CD4-positive, alpha-beta T cell treated with Interferon alpha-2 for 1 hour (primary cell): Measurements from ENCODE around the gene KRT40.
"Not testable (repeated sequence)": the region's sequence is repeated elsewhere in the genome, so short reads cannot be mapped to it uniquely, and the experiment has no call there.

Experiments
- DNase-seq, 2 donors: peaks; one replicate each; pipeline ENCODE4 v3.0.0-alpha.2; 2020 to 2022

The KRT40 gene

GRCh38 chr17:40984226-40984625 is at the start of gene KRT40:
KRT40 (minus strand) TSS chr17:40984326; CDS start chr17:40984273, 53 bp downstream.
- DNase-seq = no peak

GRCh38 chr17:41029633-41030245 is 45.6 kb upstream of the KRT40 start, which contains the start of gene KRTAP1-4:
KRTAP1-4 (minus strand) TSS chr17:41030195; CDS start chr17:41030078, 117 bp downstream.
- DNase-seq = no peak

GRCh38 chr17:41026715-41027471 is 42.8 kb upstream of the KRT40 start, which contains the start of gene KRTAP1-5:
KRTAP1-5 (minus strand) TSS chr17:41027208; CDS start chr17:41027155, 53 bp downstream.
- no peak for DNase-seq

- no peak for DNase-seq
Observed at GRCh38 chr17:41024697-41025096, 40.6 kb upstream of the KRT40 start.

GRCh38 chr17:41020336-41020735 is 36.2 kb upstream of the KRT40 start:
- no peak for DNase-seq

- no peak for DNase-seq
Observed at GRCh38 chr17:41019415-41019814, 35.3 kb upstream of the KRT40 start.

GRCh38 chr17:41018541-41018940 is 34.4 kb upstream of the KRT40 start:
- no peak for DNase-seq

GRCh38 chr17:41016578-41017215 is 32.6 kb upstream of the KRT40 start:
- no peak for DNase-seq

- no peak for DNase-seq
Observed at GRCh38 chr17:41015454-41015853, 31.3 kb upstream of the KRT40 start.

GRCh38 chr17:41013606-41014005 is 29.5 kb upstream of the KRT40 start:
- DNase-seq = no peak

GRCh38 chr17:41013181-41013580 is 29.1 kb upstream of the KRT40 start:
- no peak for DNase-seq

GRCh38 chr17:41012326-41013120 is 28.4 kb upstream of the KRT40 start:
- no peak for DNase-seq

- no peak for DNase-seq
Observed at GRCh38 chr17:41010441-41010840, 26.3 kb upstream of the KRT40 start.

- DNase-seq = no peak
Observed at GRCh38 chr17:41009936-41010335, 25.8 kb upstream of the KRT40 start.

GRCh38 chr17:41009301-41009760 is 25.2 kb upstream of the KRT40 start:
- DNase-seq = no peak

GRCh38 chr17:41008811-41009210 is 24.7 kb upstream of the KRT40 start, which contains the start of gene KRTAP3-1:
KRTAP3-1 (minus strand) TSS chr17:41009128; CDS start chr17:41009074, 54 bp downstream.
- no peak for DNase-seq

- DNase-seq = no peak
Observed at GRCh38 chr17:41004397-41004796, 20.3 kb upstream of the KRT40 start.

- no peak for DNase-seq
Observed at GRCh38 chr17:41003926-41004325, 19.8 kb upstream of the KRT40 start.

GRCh38 chr17:41002814-41003213 is 18.7 kb upstream of the KRT40 start:
- no peak for DNase-seq

- DNase-seq = no peak
Observed at GRCh38 chr17:41001795-41002194, 17.7 kb upstream of the KRT40 start.

GRCh38 chr17:40999563-40999962 is 15.4 kb upstream of the KRT40 start, which contains the start of gene KRTAP3-2:
KRTAP3-2 (minus strand) TSS chr17:40999906; CDS start chr17:40999853, 53 bp downstream.
- DNase-seq = not testable (repeated sequence)

GRCh38 chr17:40997361-40997760 is 13.2 kb upstream of the KRT40 start:
- DNase-seq = no peak

- DNase-seq = no peak
Observed at GRCh38 chr17:40996829-40997228, 12.7 kb upstream of the KRT40 start.
